GM23248 (cell line): ENCODE results near the gene VAPA. TPM values are rescaled to one million over a fixed set of nuclear protein-coding genes. Genes with fewer than 3 reads are reported as not detected.

ENCODE experiments used
- DNase-seq: peaks from one replicate; pipeline ENCODE4 v3.0.0-alpha.2; 2015
- H2AFZ ChIP-seq: fragments of 200-600 bp; sonication (generic); 2 replicates; pipeline ENCODE4 v1.6.1; 2016; ENCODE audit warnings: antibody characterized with exemption
- H3F3A ChIP-seq: fragments of 200-600 bp; sonication (generic); 2 replicates; pipeline ENCODE4 v1.6.1; 2016; ENCODE audit warnings: mild to moderate bottlenecking, antibody characterized with exemption, mixed run types; ENCODE audit not compliant: insufficient read depth
- H3K27ac ChIP-seq: fragments of 200-600 bp; sonication (generic); 2 replicates; pipeline ENCODE4 v1.5.1; 2016; ENCODE audit warnings: mild to moderate bottlenecking
- H3K27me3 ChIP-seq: fragments of 200-600 bp; sonication (generic); replicated peaks from 2 replicates; pipeline ENCODE4 v1.6.1; 2016; ENCODE audit warnings: mild to moderate bottlenecking; ENCODE audit not compliant: insufficient read depth
- H3K36me3 ChIP-seq: fragments of 200-600 bp; sonication (generic); 2 replicates; pipeline ENCODE4 v1.6.1; 2016; ENCODE audit warnings: low read depth, mild to moderate bottlenecking
- H3K4me1 ChIP-seq: fragments of 200-600 bp; sonication (generic); 2 replicates; pipeline ENCODE4 v1.6.1; 2016; ENCODE audit warnings: mild to moderate bottlenecking; ENCODE audit not compliant: insufficient read depth
- H3K4me2 ChIP-seq: fragments of 200-600 bp; sonication (generic); one replicate; pipeline ENCODE4 v1.6.1; 2016; ENCODE audit warnings: mild to moderate bottlenecking; ENCODE audit not compliant: unreplicated experiment
- H3K4me3 ChIP-seq: fragments of 200-600 bp; sonication (generic); 2 replicates; pipeline ENCODE4 v1.5.1; 2016; ENCODE audit warnings: mild to moderate bottlenecking
- H3K79me2 ChIP-seq: fragments of 200-600 bp; sonication (generic); 2 replicates; pipeline ENCODE4 v1.6.1; 2016; ENCODE audit warnings: mild to moderate bottlenecking; ENCODE audit not compliant: insufficient read depth
- H3K9ac ChIP-seq: fragments of 200-600 bp; sonication (generic); 2 replicates; pipeline ENCODE4 v1.6.1; 2016; ENCODE audit warnings: mild to moderate bottlenecking
- H3K9me2 ChIP-seq: fragments of 200-600 bp; sonication (generic); 2 replicates; pipeline ENCODE4 v1.6.1; 2016; ENCODE audit warnings: mixed run types, mild to moderate bottlenecking, moderate library complexity; ENCODE audit not compliant: insufficient read depth
- H3K9me3 ChIP-seq: fragments of 200-600 bp; sonication (generic); one replicate; pipeline ENCODE4 v1.6.1; 2017; ENCODE audit warnings: low read depth
- H4K20me1 ChIP-seq: fragments of 200-600 bp; sonication (generic); 2 replicates; pipeline ENCODE4 v1.6.0; 2016; ENCODE audit not compliant: insufficient read depth
- EZH2 ChIP-seq: fragments of 200-600 bp; sonication (generic); IDR thresholded peaks from 2 replicates; pipeline ENCODE4 v1.6.1; 2018; ENCODE audit warnings: antibody characterized with exemption, mild to moderate bottlenecking; ENCODE audit not compliant: insufficient read depth, poor library complexity, severe bottlenecking
- EZH2phosphoT487 ChIP-seq: fragments of 200-600 bp; sonication (generic); IDR thresholded peaks from 2 replicates; pipeline ENCODE4 v1.6.1; 2018; ENCODE audit warnings: antibody characterized with exemption, moderate library complexity, mild to moderate bottlenecking, low read depth; ENCODE audit not compliant: insufficient read depth
- WGBS, 2 experiments: methylation state at CpG; one replicate each; pipeline ENCODE4 v1.1.6; 2015 to 2017; ENCODE audit warnings: low lambda C conversion rate in 2 of 2, low coverage in 1 of 2; ENCODE audit errors: missing lambda C conversion rate in 2 of 2; 5-methylcytosine and 5-hydroxymethylcytosine counted together
- in situ Hi-C: fragments of 300-500 bp; cut with MboI; formaldehyde crosslinking; loops from 2 replicates; pipeline ENCODE4 v1.15.0; 2020
- polyA plus RNA-seq: library from polyadenylated mRNA; unstranded; fragments of >200 nt; fragmentation: Nextera tagmentation; extraction: Ambion mirVana; gene quantifications from 2 replicates; pipeline ENCODE4 v1.2.1, GENCODE V29; 2016
- total RNA-seq: library from RNA; depleted of rRNA; stranded (reverse); fragments of >200 nt; shearing (Covaris generic); gene quantifications from 2 replicates; pipeline ENCODE4 v1.2.3, GENCODE V29; 2014

Gene VAPA
- total and polyA plus RNA-seq, 2 experiments from 2014 or later = 277 to 290 TPM

DNA sequence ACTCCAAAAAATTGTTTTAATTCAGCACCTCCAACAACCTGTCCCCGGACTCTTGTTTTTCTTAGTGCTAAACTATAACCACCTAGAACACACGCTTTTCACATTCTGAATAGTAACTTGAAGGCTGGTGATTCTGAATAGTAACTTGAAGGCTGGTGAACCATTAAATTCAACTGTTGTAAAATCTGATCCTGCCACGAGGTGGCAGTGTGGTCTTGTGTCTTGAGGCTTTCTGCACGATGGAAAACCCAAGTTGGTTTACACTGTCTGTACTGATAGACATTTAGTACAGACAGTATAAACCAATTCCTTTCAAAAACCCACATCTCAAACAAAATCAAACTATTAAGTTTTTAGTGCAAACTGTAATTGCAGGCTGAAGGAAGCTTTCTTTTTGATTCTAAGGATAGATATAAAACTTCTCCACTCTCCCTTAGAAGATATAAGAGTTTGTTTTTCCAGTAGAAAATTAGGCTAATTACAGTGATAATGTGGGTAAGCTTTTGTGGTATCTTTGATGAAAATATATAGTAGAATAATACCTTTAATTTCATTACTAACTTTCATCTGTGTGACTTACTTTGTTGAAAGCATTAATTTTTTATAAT, 57.6 kb downstream of the VAPA start:
- Histone ChIP-seq H3K27ac (no peak overlapping the region), H3K9ac (no peak overlapping the region), H3K4me2 (no peak overlapping the region), H3K27me3 (no peaks in the 10 kb centered on the region), H3K4me3 (no peak overlapping the region), H3F3A (no peaks in the 10 kb centered on the region), H4K20me1 (no peaks in the 10 kb centered on the region), H2AFZ (no peak overlapping the region), H3K36me3 (0 out of 2 replicates have a peak, but pooled peaks cover 8% of the 10 kb centered on the region), H3K9me3 (no peaks in the 10 kb centered on the region), H3K4me1 (no peaks in the 10 kb centered on the region), H3K9me2 (no peaks in the 10 kb centered on the region), H3K79me2 (no peaks in the 10 kb centered on the region)
- peak; percentile 75 for DNase-seq
- WGBS, 2 experiments = 2 to 3% methylated on average over 4 of the region's 4 CpGs
- in situ Hi-C loops = loop anchor here (5.0 to 10.0 kb wide), 2 partner anchors 63 to 551 kb away; no protein-coding TSS in a partner anchor
- TF ChIP-seq EZH2 (no peak), EZH2phosphoT487 (no peak)

DNA sequence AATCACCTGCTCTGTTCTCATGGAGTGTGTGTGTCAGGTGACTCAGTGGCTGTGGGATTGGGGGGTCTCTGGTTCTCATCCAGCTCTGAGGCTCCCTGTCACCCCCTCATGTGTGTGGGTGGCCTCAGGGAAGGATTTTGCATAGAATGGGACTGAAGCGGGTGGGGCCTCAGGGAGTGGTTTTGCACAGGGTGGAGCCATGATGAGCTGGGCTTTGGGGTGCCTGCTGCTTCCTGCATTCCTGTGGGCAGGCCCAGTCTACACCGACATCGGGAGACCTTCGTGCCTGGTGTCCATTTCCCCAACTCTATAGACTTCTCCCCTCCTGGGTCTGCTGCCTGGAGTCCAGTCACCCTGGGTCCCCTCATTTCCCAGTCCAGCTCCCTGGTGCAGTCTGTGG, 59.7 kb downstream of the VAPA start:
- Histone ChIP-seq H3K79me2 (no peaks in the 10 kb centered on the region), H3K9me2 (no peaks in the 10 kb centered on the region), H3K9ac (no peak overlapping the region), H3K4me1 (no peaks in the 10 kb centered on the region), H2AFZ (no peak overlapping the region), H3K9me3 (no peaks in the 10 kb centered on the region), H3F3A (no peaks in the 10 kb centered on the region), H3K4me3 (no peak overlapping the region), H3K27me3 (no peaks in the 10 kb centered on the region), H3K4me2 (no peak overlapping the region), H4K20me1 (no peaks in the 10 kb centered on the region), H3K27ac (no peak overlapping the region), H3K36me3 (0 out of 2 replicates have a peak, but pooled peaks cover 8% of the 10 kb centered on the region)
- in situ Hi-C loops = loop anchor here (5.0 to 10.0 kb wide), 2 partner anchors 61 to 549 kb away; no protein-coding TSS in a partner anchor
- TF ChIP-seq EZH2 (no peak), EZH2phosphoT487 (no peak)
- WGBS, 2 experiments = 96 to 97% methylated on average over 4 of the region's 4 CpGs
- DNase-seq = no peak

DNA sequence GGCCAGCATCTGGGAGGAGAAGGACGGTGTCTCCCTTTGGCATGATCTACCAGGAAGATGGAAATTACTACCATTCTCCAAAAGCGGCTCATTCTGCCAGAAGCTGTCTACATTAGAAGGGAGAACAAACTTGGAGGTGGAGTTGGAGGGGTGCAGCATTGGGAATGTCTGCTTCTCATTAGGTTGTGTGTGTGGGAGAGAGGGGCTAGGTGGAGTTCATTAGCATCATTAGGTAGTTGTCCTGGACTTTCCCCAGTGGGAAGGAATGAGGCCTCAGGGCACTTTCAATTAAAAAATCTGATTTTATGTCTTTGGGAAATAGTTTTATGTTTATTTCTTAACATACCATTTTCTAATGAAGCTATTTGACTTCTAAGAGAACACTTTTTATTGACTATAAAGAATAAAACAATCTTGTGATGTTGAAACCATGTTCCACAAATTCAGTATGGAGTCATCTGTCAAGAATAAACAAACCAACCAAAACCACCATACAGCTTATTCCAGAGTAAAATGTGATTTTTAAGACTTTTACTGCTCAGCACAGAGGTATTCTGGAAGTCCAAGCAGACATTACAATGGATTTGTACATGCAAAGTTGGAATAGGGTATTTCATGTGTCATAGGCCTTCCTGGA, 60.6 kb downstream of the VAPA start:
- no peaks in the 10 kb centered on the region for H4K20me1 ChIP-seq
- H3K27ac ChIP-seq = no peak overlapping the region
- no peaks in the 10 kb centered on the region for H3K9me3 ChIP-seq
- 0 out of 2 replicates have a peak, but pooled peaks cover 8% of the 10 kb centered on the region for H3K36me3 ChIP-seq
- no peaks in the 10 kb centered on the region for H3F3A ChIP-seq
- H3K9me2 ChIP-seq = no peaks in the 10 kb centered on the region
- no peak for DNase-seq
- in situ Hi-C loops = loop anchor here (5.0 to 10.0 kb wide), 2 partner anchors 60 to 548 kb away; no protein-coding TSS in a partner anchor
- no peak overlapping the region for H3K4me3 ChIP-seq
- H3K4me1 ChIP-seq = no peaks in the 10 kb centered on the region
- WGBS, 2 experiments = 77 to 81% methylated on average over 2 of the region's 2 CpGs
- H3K79me2 ChIP-seq = no peaks in the 10 kb centered on the region
- no peaks in the 10 kb centered on the region for H3K27me3 ChIP-seq
- no peak overlapping the region for H3K9ac ChIP-seq
- no peak overlapping the region for H3K4me2 ChIP-seq
- H2AFZ ChIP-seq = no peak overlapping the region
- TF ChIP-seq EZH2 = no peak
- TF ChIP-seq EZH2phosphoT487 = no peak

DNA sequence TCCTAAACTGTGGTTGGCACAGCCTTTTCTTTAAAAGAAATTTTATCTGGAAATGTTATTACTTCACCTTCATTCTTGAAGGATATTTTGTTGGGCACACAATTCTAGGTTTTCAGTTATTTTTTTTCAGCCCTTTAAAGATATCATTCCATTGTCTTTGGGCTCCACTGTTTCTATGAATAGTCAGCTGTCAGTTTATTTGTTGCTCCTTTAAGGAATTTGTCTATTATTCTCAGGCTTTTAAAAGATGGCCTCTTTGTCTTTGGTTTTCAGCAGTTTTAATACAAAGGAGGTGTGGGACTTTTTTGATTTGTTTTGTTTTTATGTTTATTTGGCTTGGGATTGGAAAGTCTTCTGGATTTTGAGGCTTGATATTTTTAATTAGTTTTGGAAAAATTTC, 61.8 kb downstream of the VAPA start:
- H4K20me1 ChIP-seq = no peaks in the 10 kb centered on the region
- no peak overlapping the region for H3K9ac ChIP-seq
- no peak overlapping the region for H3K4me2 ChIP-seq
- no peaks in the 10 kb centered on the region for H3K79me2 ChIP-seq
- TF ChIP-seq EZH2 = no peak
- no peak for TF ChIP-seq EZH2phosphoT487
- in situ Hi-C loops = loop anchor here (10.0 kb wide), 1 partner anchor 59 kb away; no protein-coding TSS in a partner anchor
- no peaks in the 10 kb centered on the region for H3F3A ChIP-seq
- no peaks in the 10 kb centered on the region for H3K9me2 ChIP-seq
- no peak overlapping the region for H2AFZ ChIP-seq
- H3K36me3 ChIP-seq = 0 out of 2 replicates have a peak, but pooled peaks cover 8% of the 10 kb centered on the region
- no peak overlapping the region for H3K27ac ChIP-seq
- H3K4me1 ChIP-seq = no peaks in the 10 kb centered on the region
- H3K27me3 ChIP-seq = no peaks in the 10 kb centered on the region
- DNase-seq = no peak
- H3K9me3 ChIP-seq = no peaks in the 10 kb centered on the region
- no peak overlapping the region for H3K4me3 ChIP-seq
